ENCODE results near the gene VKORC1.
"Not testable (repeated sequence)": the region's sequence is repeated elsewhere in the genome, so short reads cannot be mapped to it uniquely, and the experiment has no call there.

Gene VKORC1

GRCh38 chr16:31094424-31095120 is at the start of gene VKORC1:
TSS of gene VKORC1 (minus strand) at chr16:31094797. CDS start at chr16:31094729, 68 bp downstream.
- DNase-seq, result peak; percentile 91

GRCh38 chr16:31143694-31144148 is 49.1 kb upstream of the VKORC1 start:
- no peak for DNase-seq

- no peak for DNase-seq
Observed at GRCh38 chr16:31143011-31143693, 48.6 kb upstream of the VKORC1 start.

- peak; percentile 100 for DNase-seq
Observed at GRCh38 chr16:31142109-31143010, 47.8 kb upstream of the VKORC1 start.

GRCh38 chr16:31141489-31142108 is 47.0 kb upstream of the VKORC1 start:
- DNase-seq, result no peak

GRCh38 chr16:31141071-31141469 is 46.5 kb upstream of the VKORC1 start:
- DNase-seq, result not testable (repeated sequence)

- DNase-seq, result no peak
Observed at GRCh38 chr16:31138621-31139578, 44.3 kb upstream of the VKORC1 start.

- not testable (repeated sequence) for DNase-seq
Observed at GRCh38 chr16:31136822-31137499, 42.4 kb upstream of the VKORC1 start.

GRCh38 chr16:31136287-31136662 is 41.7 kb upstream of the VKORC1 start:
- DNase-seq, result no peak

GRCh38 chr16:31135535-31136286 is 41.1 kb upstream of the VKORC1 start, which contains the start of gene PRSS8:
TSS of gene PRSS8 (minus strand) at chr16:31135727. CDS start at chr16:31135498, 229 bp downstream.
- DNase-seq, result no peak

GRCh38 chr16:31134625-31135534 is 40.3 kb upstream of the VKORC1 start:
- no peak for DNase-seq

GRCh38 chr16:31134091-31134571 is 39.5 kb upstream of the VKORC1 start:
- no peak for DNase-seq

GRCh38 chr16:31133046-31133501 is 38.5 kb upstream of the VKORC1 start:
- DNase-seq, result no peak

GRCh38 chr16:31132303-31132979 is 37.8 kb upstream of the VKORC1 start:
- no peak for DNase-seq

- no peak for DNase-seq
Observed at GRCh38 chr16:31131841-31132271, 37.3 kb upstream of the VKORC1 start.

GRCh38 chr16:31131416-31131815 is 36.8 kb upstream of the VKORC1 start:
- DNase-seq, result no peak

GRCh38 chr16:31130899-31131298 is 36.3 kb upstream of the VKORC1 start:
- no peak for DNase-seq

GRCh38 chr16:31130336-31130891 is 35.8 kb upstream of the VKORC1 start:
- no peak for DNase-seq

Data from CD4-positive, alpha-beta T cell treated with Interleukin-6 for 4 hours (primary cell).